K562 (cell line): ENCODE data around the gene WWOX. TPM values are rescaled to one million over a fixed set of nuclear protein-coding genes. Genes with fewer than 3 reads are reported as not detected.

Experiments
- ATAC-seq: fragments of 200-7000 bp; cut with Tn5 transposase; 3 replicates; pipeline ENCODE4 v1.9.1; 2020; ENCODE audit warnings: moderate library complexity
- BruUV-seq: library from RNA; stranded (reverse); fragments of 400-500 nt; replicated peaks from 2 replicates; lab custom pipeline; 2021; lab: Mats Ljungman, UMichigan
- CTCF ChIA-PET: fragments of 300-600 bp; formaldehyde crosslinking; extraction: SDS; loops from one replicate; lab custom pipeline; 2021; ENCODE audit warnings: low intra/inter-chr PET ratio; lab: Yijun Ruan, JAX
- POLR2A ChIA-PET: fragments of 300-600, 350-650 bp; sonication (Branson Sonifier 250); formaldehyde crosslinking; extraction: SDS; loops from one replicate; lab custom pipeline; 2021; ENCODE audit warnings: antibody characterized with exemption, inconsistent platforms; lab: Yijun Ruan, JAX
- DNase-seq, 4 experiments: peaks; one replicate each; pipeline versions ENCODE4 v3.0.0 to v3.0.0-alpha.2; 2011 to 2018; ENCODE audit warnings: low spot score in 3 of 4, mixed read lengths in 3 of 4; ENCODE audit errors: extremely low read depth in 1 of 4
- FAIRE-seq: peaks from 2 replicates; lab custom pipeline; 2011; peaks lifted over from hg19 to GRCh38; lab: Jason Lieb, UNC
- H2AFZ ChIP-seq: 2 replicates; pipeline ENCODE4 v1.6.0; 2011; ENCODE audit warnings: low read depth, low read length, control low read depth, inconsistent platforms
- H3K27ac ChIP-seq: fragments of 200-600 bp; 3 replicates; pipeline ENCODE4 v1.8.0; 2011; ENCODE audit warnings: low read depth, mild to moderate bottlenecking, control low read depth, inconsistent platforms, low read length, moderate library complexity, mixed read lengths; ENCODE audit errors: extremely low read depth
- H3K27me3 ChIP-seq, 2 experiments: fragments of 300-600 bp in 1 of 2; 2 replicates in 1 of 2; 3 replicates in 1 of 2; pipeline versions ENCODE4 v1.6.0 to v1.8.0; 2011; ENCODE audit warnings: inconsistent platforms in 2 of 2, low read length in 2 of 2, mild to moderate bottlenecking in 1 of 2, mixed read lengths in 1 of 2, moderate library complexity in 1 of 2; ENCODE audit not compliant: control insufficient read depth in 2 of 2, insufficient read depth in 2 of 2
- H3K36me3 ChIP-seq: fragments of 300-600 bp; 3 replicates; pipeline ENCODE4 v1.8.0; 2011; ENCODE audit warnings: mild to moderate bottlenecking, low read length, inconsistent platforms; ENCODE audit not compliant: control insufficient read depth, insufficient read depth
- H3K4me1 ChIP-seq, 2 experiments: fragments of 200-600 bp in 1 of 2; replicated peaks in 1 of 2; 2 replicates in 1 of 2; 3 replicates in 1 of 2; pipeline versions ENCODE4 v1.5.1 to v1.8.0; 2011; ENCODE audit warnings: inconsistent platforms in 2 of 2, low read length in 2 of 2, mild to moderate bottlenecking in 1 of 2, mixed read lengths in 1 of 2, moderate library complexity in 1 of 2; ENCODE audit not compliant: control insufficient read depth in 2 of 2, insufficient read depth in 2 of 2
- H3K4me2 ChIP-seq: 2 replicates; pipeline ENCODE4 v1.6.1; 2011; ENCODE audit warnings: low read length, control low read depth, inconsistent platforms, mixed read lengths; ENCODE audit not compliant: insufficient read depth
- H3K4me3 ChIP-seq: fragments of 200-600 bp; sonication (generic), shearing (Covaris generic); 2 replicates; pipeline ENCODE4 v1.5.1; 2016; ENCODE audit warnings: control low read depth, inconsistent platforms
- H3K79me2 ChIP-seq: fragments of 200-600 bp; 3 replicates; pipeline ENCODE4 v1.8.0; 2011; ENCODE audit warnings: low read length, inconsistent platforms; ENCODE audit not compliant: control insufficient read depth, insufficient read depth
- H3K9ac ChIP-seq, 2 experiments: 2 replicates each; pipeline versions ENCODE4 v1.6.0 to v1.6.1; 2011; ENCODE audit warnings: low read depth in 2 of 2, low read length in 2 of 2, control low read depth in 1 of 2, inconsistent platforms in 1 of 2, mild to moderate bottlenecking in 1 of 2, mixed read lengths in 1 of 2; ENCODE audit not compliant: insufficient read depth in 1 of 2
- H3K9me1 ChIP-seq: one replicate; pipeline ENCODE4 v1.6.0; 2011; ENCODE audit warnings: inconsistent platforms, mild to moderate bottlenecking, low read length, moderate library complexity; ENCODE audit not compliant: control insufficient read depth, insufficient read depth
- H3K9me3 ChIP-seq: replicated peaks from 2 replicates; pipeline ENCODE4 v1.5.1; 2011; ENCODE audit warnings: low read depth, low read length, inconsistent platforms; ENCODE audit not compliant: control insufficient read depth, insufficient read depth
- H4K20me1 ChIP-seq: replicated peaks from 2 replicates; pipeline ENCODE4 v1.6.1; 2011; ENCODE audit warnings: low read length, inconsistent platforms, mixed read lengths; ENCODE audit not compliant: control insufficient read depth, insufficient read depth
- ARNT ChIP-seq, 2 experiments: fragments of 450-650 bp; IDR thresholded peaks; 2 replicates each; pipeline ENCODE4 v1.6.1; 2016; ENCODE audit warnings: mild to moderate bottlenecking in 1 of 2
- BRCA1 ChIP-seq, 2 experiments: fragments of 450-650 bp in 1 of 2; sonication (generic) in 1 of 2; formaldehyde crosslinking in 1 of 2; IDR thresholded peaks; 2 replicates each; pipeline versions ENCODE4 v1.5.0 to v1.6.1; 2017 to 2020; ENCODE audit warnings: mild to moderate bottlenecking in 1 of 2, missing genetic modification reagents in 1 of 2
- CAMTA2 ChIP-seq: fragments of 250-450 bp; sonication (Bioruptor Pico); conservative IDR thresholded peaks from 2 replicates; pipeline ENCODE4 v1.5.1; 2022
- CREBBP ChIP-seq: IDR thresholded peaks from one replicate; pipeline ENCODE4 v1.6.1; 2012; ENCODE audit warnings: low read depth, mild to moderate bottlenecking, control low read depth, inconsistent platforms, low read length
- FOXO4 ChIP-seq: fragments of 450-650 bp; formaldehyde crosslinking; IDR thresholded peaks from 2 replicates; pipeline ENCODE4 v1.4.0; 2020; ENCODE audit warnings: mild to moderate bottlenecking, moderate library complexity
- GATAD2A ChIP-seq: fragments of 450-650 bp; IDR thresholded peaks from 2 replicates; pipeline ENCODE4 v1.6.1; 2017
- HEY1 ChIP-seq: fragments of 250-450 bp; sonication (Bioruptor Pico); IDR thresholded peaks from 2 replicates; pipeline ENCODE4 v1.5.0; 2020; ENCODE audit warnings: mild to moderate bottlenecking, moderate library complexity, borderline replicate concordance
- NBN ChIP-seq: fragments of 450-650 bp; IDR thresholded peaks from 2 replicates; pipeline ENCODE4 v1.6.1; 2016; ENCODE audit warnings: low read depth, mild to moderate bottlenecking
- RFX1 ChIP-seq: fragments of 450-650 bp; IDR thresholded peaks from 2 replicates; pipeline ENCODE4 v1.6.1; 2016; ENCODE audit warnings: mild to moderate bottlenecking, moderate library complexity
- RNF2 ChIP-seq: sonication (generic); IDR thresholded peaks from 2 replicates; pipeline ENCODE4 v1.6.1; 2016
- SRF ChIP-seq, 2 experiments: fragments of 250-450, 450-650 bp in 1 of 2; sonication (Bioruptor Pico) in 1 of 2; sonication (generic) in 1 of 2; formaldehyde crosslinking; IDR thresholded peaks; 2 replicates each; pipeline versions ENCODE4 v1.5.0 to v1.5.1; 2020 to 2022; ENCODE audit warnings: mild to moderate bottlenecking in 1 of 2, missing genetic modification reagents in 1 of 2
- TCF15 ChIP-seq: fragments of 250-450 bp; sonication (Bioruptor Pico); IDR thresholded peaks from 2 replicates; pipeline ENCODE4 v1.8.0; 2022; ENCODE audit warnings: moderate library complexity, mild to moderate bottlenecking, inconsistent platforms
- TEAD1 ChIP-seq, 2 experiments: fragments of 450-650 bp in 1 of 2; sonication (generic) in 1 of 2; formaldehyde crosslinking; IDR thresholded peaks; 2 replicates each; pipeline versions ENCODE4 v1.4.0 to v1.8.0; 2020 to 2022; ENCODE audit warnings: mild to moderate bottlenecking in 2 of 2, missing genetic modification reagents in 1 of 2
- TRIM25 ChIP-seq: fragments of 450-650 bp; IDR thresholded peaks from 2 replicates; pipeline ENCODE4 v1.7.0; 2016; ENCODE audit warnings: borderline replicate concordance
- ZBTB49 ChIP-seq: sonication (generic); formaldehyde crosslinking; IDR thresholded peaks from 2 replicates; pipeline ENCODE4 v1.8.0; 2022; ENCODE audit warnings: missing genetic modification reagents, mild to moderate bottlenecking, borderline replicate concordance
- ZNF239 ChIP-seq: fragments of 250-450 bp; sonication (Bioruptor Pico); IDR thresholded peaks from 2 replicates; pipeline ENCODE4 v1.4.0; 2020; ENCODE audit warnings: mild to moderate bottlenecking
- ZNF282 ChIP-seq: sonication (generic); formaldehyde crosslinking; IDR thresholded peaks from 2 replicates; pipeline ENCODE4 v1.8.1; 2023; ENCODE audit warnings: missing genetic modification reagents
- ZNF778 ChIP-seq: fragments of 450-650 bp; formaldehyde crosslinking; IDR thresholded peaks from 2 replicates; pipeline ENCODE4 v1.4.0; 2020; ENCODE audit warnings: mild to moderate bottlenecking, moderate library complexity
- WGBS: fragments of 100-300 bp; shearing (Covaris generic); methylation state at CpG from one replicate; pipeline ENCODE4 v1.1.6; 2016; ENCODE audit warnings: low coverage, mixed read lengths; ENCODE audit not compliant: insufficient coverage; ENCODE audit errors: missing lambda C conversion rate; 5-methylcytosine and 5-hydroxymethylcytosine counted together
- in situ Hi-C: fragments of 300-500 bp; cut with MboI; formaldehyde crosslinking; loops from 4 replicates; pipeline ENCODE4 v1.15.0; 2018; ENCODE audit warnings: inconsistent platforms, mixed read lengths
- intact Hi-C: fragments of 100-400 bp; cut with micrococcal nuclease; formaldehyde crosslinking; loops from 2 replicates; pipeline ENCODE4 v1.14.2; 2022
- polyA plus RNA-seq, 8 experiments: library from polyadenylated mRNA; depleted of rRNA in 4 of 8; stranded (reverse) in 5 of 8; unstranded in 3 of 8; fragments of >200 nt; fragmentation: Nextera tagmentation in 2 of 8; fragmentation: Illumina TruSeq in 1 of 8; extraction: Ambion mirVana in 2 of 8; extraction: Trizol in 1 of 8; gene quantifications; 2 replicates each; pipeline versions ENCODE4 v1.2.1 to v1.2.3, GENCODE V29; 2011 to 2014; ENCODE audit warnings: inconsistent platforms in 1 of 8, missing spikeins in 1 of 8
- total RNA-seq, 7 experiments: library from RNA; depleted of rRNA in 6 of 7; stranded (reverse); fragments of >200 nt in 6 of 7; fragmentation: Illumina TruSeq in 2 of 7; extraction: Trizol in 2 of 7; gene quantifications; 2 replicates each; pipeline versions ENCODE4 v1.2.1 to v1.2.3, GENCODE V29; 2011 to 2021; ENCODE audit warnings: low replicate concordance in 1 of 7

WWOX gene
- total and polyA plus RNA-seq, 9 of the 15 experiments (the other 6 are each of a cell fraction or from before 2014, with no cell fraction given) = 1.6 to 22.7 (median 8.1) TPM

GRCh38 chr16:78415013-78415412 lies 315.6 kb downstream of the WWOX start:
- intact Hi-C loops (no loop called here), in situ Hi-C loops (no loop called here)
- H3K9ac ChIP-seq = no peak overlapping the region
- H3K4me1 ChIP-seq = no peaks in the 10 kb centered on the region
- no peaks in the 10 kb centered on the region for H3K27me3 ChIP-seq
- H2AFZ ChIP-seq = no peak overlapping the region
- no peak for TF ChIP-seq ZBTB49
- TF ChIP-seq CAMTA2 (CRISPR knock-in tag) = no peak
- TF ChIP-seq HEY1 = no peak
- TF ChIP-seq SRF (CRISPR knock-in tag; IDR thresholded peaks at IDR 0.05) = peak in 1 of 2 experiments; percentile 73; a peak in 1 of 4 replicates
- no peak for TF ChIP-seq CREBBP
- no peak for TF ChIP-seq TCF15 (CRISPR knock-in tag)
- no peak for TF ChIP-seq ZNF282 (CRISPR knock-in tag)
- TF ChIP-seq GATAD2A = no peak
- TF ChIP-seq RFX1 = peak; percentile 37; the same call in 1 of the 2 replicates
- TF ChIP-seq ZNF239 (CRISPR knock-in tag) = no peak
- no peak for TF ChIP-seq ARNT (IDR thresholded peaks at IDR 0.05)
- TF ChIP-seq BRCA1 (IDR thresholded peaks at IDR 0.05) = no peak
- no peak for TF ChIP-seq BRCA1 (CRISPR knock-in tag; IDR thresholded peaks at IDR 0.05)
- no peak for TF ChIP-seq NBN
- TF ChIP-seq RNF2 = no peak
- no peak for TF ChIP-seq TEAD1 (CRISPR knock-in tag; IDR thresholded peaks at IDR 0.05)
- TF ChIP-seq ZNF778 (CRISPR knock-in tag) = no peak
- no peak for TF ChIP-seq TRIM25
- no peak for TF ChIP-seq FOXO4 (CRISPR knock-in tag)
- no peak overlapping the region for H3K4me2 ChIP-seq
- FAIRE-seq (no peak), DNase-seq (no peak), ATAC-seq (no peak)
- no peaks in the 10 kb centered on the region for H3K79me2 ChIP-seq
- H4K20me1 ChIP-seq = no peaks in the 10 kb centered on the region
- H3K9me1 ChIP-seq = no peaks in the 10 kb centered on the region
- BruUV-seq = no TSS peak
- no peaks in the 10 kb centered on the region; the same call in none of the 2 replicates for H3K9me3 ChIP-seq
- H3K27ac ChIP-seq = no peak overlapping the region
- CTCF ChIA-PET = no interaction called here
- WGBS = 12% methylated on average over 5 of the region's 5 CpGs
- H3K4me3 ChIP-seq = no peak overlapping the region
- no peaks in the 10 kb centered on the region for H3K36me3 ChIP-seq
- POLR2A ChIA-PET = no interaction called here
